Progenitor cell of endocrine pancreas (in vitro differentiated cells): ENCODE results near the gene NFAM1. TPM values are rescaled to one million over a fixed set of nuclear protein-coding genes. Genes with fewer than 3 reads are reported as not detected.

Experiments
- DNase-seq: peaks from one replicate; pipeline ENCODE4 v3.0.0; 2021; ENCODE audit warnings: low spot score; ENCODE audit not compliant: unreplicated experiment
- H3K27ac Mint-ChIP-seq: 2 replicates; pipeline ENCODE4 v1.8.0; 2021; ENCODE audit warnings: mild to moderate bottlenecking, moderate library complexity, mixed read lengths
- H3K27me3 Mint-ChIP-seq: 2 replicates; pipeline ENCODE4 v1.8.0; 2021; ENCODE audit warnings: mixed read lengths
- H3K36me3 Mint-ChIP-seq: 2 replicates; pipeline ENCODE4 v1.8.0; 2022; ENCODE audit warnings: mixed read lengths; ENCODE audit not compliant: insufficient read depth
- H3K4me1 Mint-ChIP-seq: 2 replicates; pipeline ENCODE4 v1.8.0; 2021; ENCODE audit warnings: low read depth, mixed read lengths
- H3K4me3 Mint-ChIP-seq: 2 replicates; pipeline ENCODE4 v1.8.0; 2021; ENCODE audit warnings: low read depth, mild to moderate bottlenecking, moderate library complexity, mixed read lengths
- H3K9me3 Mint-ChIP-seq: 2 replicates; pipeline ENCODE4 v1.8.0; 2021; ENCODE audit warnings: low read depth, mixed read lengths
- CTCF ChIP-seq: fragments of 200-600 bp; sonication (generic); IDR thresholded peaks from one replicate; pipeline ENCODE4 v1.5.0; 2021; ENCODE audit warnings: antibody characterized with exemption, mild to moderate bottlenecking; ENCODE audit not compliant: unreplicated experiment
- total RNA-seq: library from RNA; stranded (reverse); gene quantifications from 2 replicates; pipeline ENCODE4 v1.2.1, GENCODE V29; 2021

Gene NFAM1
- total RNA-seq, 1 donor from 2014 or later = 0.31 TPM

- H3K9me3 Mint-ChIP-seq = no peaks in the 10 kb centered on the region
- H3K27ac Mint-ChIP-seq = no peak overlapping the region
- H3K36me3 Mint-ChIP-seq = no peaks in the 10 kb centered on the region
- no peak for TF ChIP-seq CTCF
- H3K4me3 Mint-ChIP-seq = no peak overlapping the region
- H3K4me1 Mint-ChIP-seq = peaks cover 17% of the 10 kb centered on the region
- no peak for DNase-seq
- H3K27me3 Mint-ChIP-seq = peaks cover 54% of the 10 kb centered on the region
Observed at GRCh38 chr22:42365942-42366695, 66.1 kb downstream of the NFAM1 start.

GRCh38 chr22:42365111-42365865 is 66.9 kb downstream of the NFAM1 start:
- Mint-ChIP-seq H3K4me3 (no peak overlapping the region), H3K4me1 (peaks cover 17% of the 10 kb centered on the region), H3K27me3 (peaks cover 51% of the 10 kb centered on the region), H3K36me3 (no peaks in the 10 kb centered on the region), H3K27ac (peak overlapping the region; percentile 41), H3K9me3 (no peaks in the 10 kb centered on the region)
- no peak for DNase-seq
- no peak for TF ChIP-seq CTCF

GRCh38 chr22:42364604-42365110 is 67.5 kb downstream of the NFAM1 start:
- Mint-ChIP-seq H3K27ac (no peak overlapping the region), H3K4me1 (peaks cover 16% of the 10 kb centered on the region)

GRCh38 chr22:42363892-42364291 is 68.3 kb downstream of the NFAM1 start:
- H3K27me3 Mint-ChIP-seq = peaks cover 50% of the 10 kb centered on the region
- H3K36me3 Mint-ChIP-seq = no peaks in the 10 kb centered on the region
- peaks cover 13% of the 10 kb centered on the region for H3K4me1 Mint-ChIP-seq
- no peak for TF ChIP-seq CTCF
- DNase-seq = no peak
- no peak overlapping the region for H3K27ac Mint-ChIP-seq
- H3K9me3 Mint-ChIP-seq = no peaks in the 10 kb centered on the region
- H3K4me3 Mint-ChIP-seq = no peak overlapping the region

More at GRCh38 chr22:42364604-42365110, 67.5 kb downstream of the NFAM1 start:
- TF ChIP-seq CTCF = no peak
- no peak for DNase-seq
- no peaks in the 10 kb centered on the region for H3K9me3 Mint-ChIP-seq
- peaks cover 53% of the 10 kb centered on the region for H3K27me3 Mint-ChIP-seq
- no peak overlapping the region for H3K4me3 Mint-ChIP-seq
- H3K36me3 Mint-ChIP-seq = no peaks in the 10 kb centered on the region

- H3K4me1 Mint-ChIP-seq = peaks cover 10% of the 10 kb centered on the region
- peak overlapping the region; percentile 3 for H3K27ac Mint-ChIP-seq
- no peaks in the 10 kb centered on the region for H3K36me3 Mint-ChIP-seq
Observed at GRCh38 chr22:42361523-42361922, 70.7 kb downstream of the NFAM1 start.

More at GRCh38 chr22:42361523-42361922, 70.7 kb downstream of the NFAM1 start:
- no peak for TF ChIP-seq CTCF
- Mint-ChIP-seq H3K9me3 (no peaks in the 10 kb centered on the region), H3K4me3 (no peak overlapping the region), H3K27me3 (peaks cover 39% of the 10 kb centered on the region)
- no peak for DNase-seq
